NCI-H446 (cell line): Measurements from ENCODE around the gene PLCD3.

Experiments used
- DNase-seq, 2 experiments: peaks; one replicate each; lab custom pipeline; 2025; lab: John Stamatoyannopoulos, UW

The PLCD3 gene

GRCh38 chr17:45073414-45074070 is 58.8 kb downstream of the PLCD3 start:
- DNase-seq = peak; percentile 93 to 96

GRCh38 chr17:45070809-45071208 is 61.5 kb downstream of the PLCD3 start:
- no peak for DNase-seq

DNA sequence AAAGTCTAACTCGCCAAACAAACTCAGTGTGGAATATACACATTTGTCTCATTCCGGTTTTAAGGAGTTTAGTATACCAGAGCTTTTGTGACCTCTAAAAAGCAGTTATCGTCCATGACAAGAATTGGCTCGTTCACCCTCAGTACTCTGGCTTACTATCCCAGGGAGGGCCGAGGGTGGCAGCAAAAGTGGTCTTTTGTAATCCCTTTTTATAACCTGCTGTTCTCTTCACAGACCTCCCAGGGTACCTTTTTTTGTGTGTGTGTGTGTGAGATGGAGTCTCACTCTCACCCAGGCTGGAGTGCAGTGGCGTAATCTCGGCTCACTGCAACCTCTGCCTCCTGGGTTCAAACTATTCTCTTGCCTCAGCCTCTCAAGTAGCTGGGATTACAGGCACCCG is 62.3 kb downstream of the PLCD3 start:
- no peak for DNase-seq

DNA sequence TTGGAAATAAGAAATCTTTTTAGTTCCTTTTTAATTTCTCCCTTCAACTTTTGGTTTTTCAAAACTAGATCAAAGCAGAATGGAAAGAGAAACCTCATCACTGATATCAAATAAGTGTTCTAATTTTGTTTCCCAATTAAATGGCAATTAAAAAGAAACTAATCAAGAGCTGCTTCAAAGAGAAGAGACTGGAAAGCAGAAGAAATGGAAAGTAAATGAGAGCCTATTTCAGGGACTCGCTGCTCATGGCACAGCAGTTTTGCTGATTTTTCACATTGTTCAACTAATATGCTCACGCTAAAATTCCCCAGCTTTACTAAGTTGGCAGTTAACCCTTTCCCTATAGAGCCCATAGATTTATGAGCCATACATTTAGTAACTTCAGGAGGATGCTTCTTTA is 64.7 kb downstream of the PLCD3 start:
- DNase-seq = no peak

DNA sequence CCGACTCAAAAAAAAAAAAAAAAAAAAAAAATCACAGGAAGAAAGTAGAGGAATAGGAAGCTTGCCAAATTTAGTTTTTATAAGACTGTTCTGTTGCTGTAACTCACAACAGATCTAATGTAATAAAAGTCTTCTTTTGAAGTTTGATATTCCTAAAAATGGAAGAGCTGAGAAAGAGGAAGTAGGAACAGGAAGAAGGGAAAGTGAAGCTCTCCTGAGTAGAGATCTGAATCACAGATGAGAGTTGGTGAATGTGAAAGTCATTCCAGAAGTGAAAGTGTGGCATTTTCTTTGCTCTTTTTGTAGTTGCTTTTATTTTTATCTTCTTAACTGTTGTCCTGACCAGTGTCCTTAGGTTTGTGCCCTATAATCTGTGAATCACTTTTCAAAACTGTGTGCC is 69.1 kb downstream of the PLCD3 start:
- no peak for DNase-seq

DNA sequence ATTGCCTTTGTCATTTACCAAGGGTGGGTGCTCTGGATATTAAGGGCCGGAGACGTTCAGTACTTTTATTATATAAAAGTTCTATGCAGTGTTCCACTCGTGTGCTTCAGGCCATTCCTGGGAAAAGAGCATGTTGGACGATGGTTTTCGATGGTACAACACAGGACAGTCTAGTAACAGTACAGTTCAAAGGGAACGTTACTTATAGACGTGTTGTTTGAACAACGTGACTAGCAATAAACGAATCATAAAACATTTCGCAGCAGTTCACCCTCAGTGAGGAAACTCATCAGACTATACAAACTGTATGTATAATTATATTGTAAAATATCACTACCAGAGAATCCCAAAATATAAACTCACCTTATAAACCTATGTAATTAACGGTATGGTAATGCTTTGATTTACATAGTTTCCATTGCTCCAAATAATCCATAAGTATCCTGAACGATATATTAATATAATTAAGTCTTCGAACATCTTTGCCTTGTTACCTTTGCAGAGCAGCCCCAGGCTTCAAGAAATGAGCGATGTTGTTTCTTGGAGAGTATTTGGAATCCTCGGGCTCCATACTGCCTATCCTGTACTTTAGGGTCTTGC is 70.6 kb downstream of the PLCD3 start:
- no peak for DNase-seq

DNA sequence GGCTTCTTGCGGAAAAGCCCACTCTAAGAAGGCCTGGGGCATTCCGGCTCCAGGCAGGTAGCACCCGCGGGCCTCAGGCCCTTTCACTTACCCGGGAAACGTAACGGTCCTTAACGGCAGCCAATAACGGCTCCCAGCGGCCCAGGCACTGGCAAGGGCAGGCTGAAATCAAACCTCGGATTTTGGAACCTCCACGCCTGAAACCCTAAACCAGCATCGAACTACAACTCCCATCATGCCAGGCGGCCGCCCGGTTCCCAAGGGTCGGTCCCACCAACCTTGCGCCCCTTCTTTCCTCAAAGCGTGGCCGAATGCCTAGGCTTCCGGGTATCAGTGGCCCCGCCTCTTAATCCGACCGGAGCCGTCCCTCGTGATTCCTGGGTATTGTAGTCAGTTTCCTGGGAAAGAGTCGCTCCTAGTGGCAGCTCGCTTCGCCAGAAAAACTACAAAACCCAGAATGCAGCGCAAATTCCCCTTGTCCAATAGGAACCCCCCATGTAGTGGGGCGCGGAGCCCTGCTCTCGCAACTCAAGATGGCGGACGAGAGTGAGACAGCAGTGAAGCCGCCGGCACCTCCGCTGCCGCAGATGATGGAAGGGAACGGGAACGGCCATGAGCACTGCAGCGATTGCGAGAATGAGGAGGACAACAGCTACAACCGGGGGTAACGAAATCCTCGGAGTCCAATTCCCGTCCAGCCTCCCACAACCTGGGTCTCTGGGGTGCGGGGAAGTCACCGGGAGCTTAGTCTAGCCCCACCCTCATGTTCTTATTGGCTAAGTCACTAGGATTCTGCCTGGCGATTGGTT is 71.3 kb downstream of the PLCD3 start, which contains the start of gene NMT1:
Gene NMT1, plus strand, starts transcription at position 521 of the 809 bp plus-strand sequence. Its CDS starts 13 bp downstream, at position 534.
- DNase-seq = peak; percentile 99

DNA sequence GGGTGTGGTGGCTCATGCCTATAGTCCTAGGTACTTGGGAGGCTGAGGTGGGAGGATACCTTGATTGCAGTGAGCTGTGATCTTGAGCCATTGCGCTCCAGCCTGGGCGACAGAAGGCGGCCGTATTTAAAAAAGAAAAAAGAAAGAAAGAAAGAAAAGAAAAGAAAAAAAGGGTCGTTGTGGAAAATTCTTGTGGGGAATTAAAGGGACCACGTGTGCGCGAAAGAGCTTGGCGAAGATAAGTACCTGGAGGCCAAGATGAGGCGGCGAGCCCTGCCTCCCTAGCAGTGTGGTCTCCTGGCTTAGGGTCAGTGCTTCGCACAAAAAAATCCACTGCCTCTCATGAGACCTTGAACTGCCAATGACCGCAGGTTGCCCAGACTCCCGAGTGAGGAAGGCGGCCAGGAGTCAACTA is 71.9 kb downstream of the PLCD3 start:
- DNase-seq = no peak
